Measurements from ENCODE around the gene MESP1.

- no peak for TF ChIP-seq GATA3 (IDR thresholded peaks at IDR 0.05; ENCODE audit: low read depth, low read length)
- TF ChIP-seq GATA2 (IDR thresholded peaks at IDR 0.05; ENCODE audit: low read depth, low read length) = no peak
These were observed 15.6 kb upstream of the MESP1 start for GRCh38 chr15:89766357-89767311.
